ENCODE data around the gene PCK1. TPM values are rescaled to one million over a fixed set of nuclear protein-coding genes. Genes with fewer than 3 reads are reported as not detected.

Gene PCK1
- total and polyA plus RNA-seq, 2 of the 8 experiments (the other 6 are each of a cell fraction or from before 2014, with no cell fraction given): not detected

DNA sequence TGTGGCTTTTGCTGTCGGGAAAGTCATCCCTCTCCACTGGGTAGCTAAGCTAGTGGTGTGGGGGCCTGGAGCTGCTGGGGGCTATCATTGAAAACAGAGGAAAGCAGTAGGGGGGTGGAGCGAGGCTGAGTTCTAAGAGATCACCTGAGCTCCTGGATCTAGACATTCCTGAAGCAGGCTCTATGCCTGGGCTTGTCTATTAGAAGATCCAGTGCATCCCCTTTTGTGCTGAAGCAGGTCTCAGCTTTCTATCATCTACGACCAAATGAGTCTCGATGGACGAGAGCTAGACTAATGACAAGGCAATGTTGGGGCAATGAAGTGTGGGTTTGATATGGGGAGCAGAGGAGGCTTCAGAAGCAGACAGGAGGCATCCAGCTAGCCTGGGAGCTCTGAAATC is 40.8 kb downstream of the PCK1 start:
- no peak overlapping the region for H3K4ac ChIP-seq (replicated peaks; ENCODE audit: insufficient read length, low read depth, low read length)
- H2BK5ac ChIP-seq (ENCODE audit: low read depth, low read length): no peak overlapping the region
- H2BK20ac ChIP-seq (ENCODE audit: low read length): no peak overlapping the region
- H3K4me1 ChIP-seq (replicated peaks in 1 of 4; ENCODE audit: control insufficient read depth in 3 of 4, insufficient read depth in 4 of 4, low read length in 3 of 4): no peaks in the 10 kb centered on the region; a peak in 3 of 7 replicates
- 85% methylated on average over 5 of the region's 5 CpGs; no CpG with 5 or more reads in 1 of the 2 experiments for WGBS, 2 experiments (ENCODE audit: extremely low coverage in 1 of 2, insufficient coverage in 1 of 2, insufficient read length in 1 of 2, insufficient replicate concordance in 2 of 2, low coverage in 1 of 2, low lambda C conversion rate in 2 of 2, missing lambda C conversion rate in 1 of 2)
- no peak overlapping the region for H2AFZ ChIP-seq (ENCODE audit: low read length)
- FAIRE-seq: no peak
- no peak overlapping the region for H4K5ac ChIP-seq (ENCODE audit: insufficient read length, low read depth, low read length)
- no peak overlapping the region for H2AK5ac ChIP-seq (ENCODE audit: low read depth, low read length)
- H4K8ac ChIP-seq (ENCODE audit: extremely low read depth, insufficient read depth, low read length): no peak overlapping the region
- no peak overlapping the region for H3K4me3 ChIP-seq (ENCODE audit: extremely low read depth in 1 of 4, insufficient read depth in 2 of 4, low read depth in 3 of 4, low read length in 4 of 4)
- no peak overlapping the region for H3K18ac ChIP-seq (ENCODE audit: extremely low read depth, low read length)
- no peaks in the 10 kb centered on the region for H3K9me3 ChIP-seq (ENCODE audit: insufficient read depth in 2 of 2, low read depth in 1 of 2, low read length in 1 of 2)
- H3K9ac ChIP-seq (replicated peaks in 1 of 4; ENCODE audit: extremely low read depth in 1 of 4, low read depth in 3 of 4, low read length in 3 of 4): no peak overlapping the region
- no peak overlapping the region for H3K14ac ChIP-seq (ENCODE audit: insufficient read length)
- no peak overlapping the region for H3K56ac ChIP-seq (replicated peaks; ENCODE audit: insufficient read length, low read depth, low read length)
- H3K27ac ChIP-seq (ENCODE audit: low read depth, low read length): no peak overlapping the region
- no peak overlapping the region for H2BK120ac ChIP-seq (replicated peaks; ENCODE audit: low read depth, low read length)
- no peaks in the 10 kb centered on the region for H3K79me2 ChIP-seq (ENCODE audit: control insufficient read depth in 1 of 2, insufficient read depth in 2 of 2, low read length in 2 of 2)
- no peaks in the 10 kb centered on the region for H3K36me3 ChIP-seq (ENCODE audit: control insufficient read depth in 2 of 4, insufficient read depth in 4 of 4, low read length in 3 of 4)
- H3K27me3 ChIP-seq (replicated peaks in 1 of 4; ENCODE audit: control insufficient read depth in 3 of 4, extremely low read depth in 1 of 4, insufficient read depth in 3 of 4, low read length in 3 of 4): no peaks in the 10 kb centered on the region
- H3K23me2 ChIP-seq (ENCODE audit: low read depth, low read length): no peaks in the 10 kb centered on the region
- no peak for DNase-seq (ENCODE audit: low read depth in 1 of 2, low spot score in 2 of 2)
- no peak overlapping the region for H3K4me2 ChIP-seq (ENCODE audit: insufficient read depth in 1 of 2, low read depth in 2 of 2, low read length in 2 of 2)
- H3K79me1 ChIP-seq (ENCODE audit: low read depth, low read length): no peaks in the 10 kb centered on the region
- H3K23ac ChIP-seq (ENCODE audit: insufficient read length): no peak overlapping the region
- no peak overlapping the region for H2BK12ac ChIP-seq (ENCODE audit: low read depth, low read length)
- H4K91ac ChIP-seq (replicated peaks; ENCODE audit: insufficient read length, low read length): no peak overlapping the region
- H2BK15ac ChIP-seq (ENCODE audit: low read length): no peak overlapping the region
- H4K20me1 ChIP-seq (replicated peaks in 1 of 2; ENCODE audit: control insufficient read depth in 1 of 2, insufficient read depth in 2 of 2, low read length in 2 of 2): no peaks in the 10 kb centered on the region
- CTCF ChIA-PET (ENCODE audit: partially characterized antibody): interaction anchor here (0.8 to 3.2 kb wide), 12 partner anchors 9 to 607 kb away, joined by 3 to 25 read pairs (median 4); partner anchors contain the start of gene ZBP1
- POLR2A ChIA-PET (ENCODE audit: partially characterized antibody): no interaction called here

Data from H1 (cell line).